ENCODE data around the gene CDK5.
"Not testable (repeated sequence)": the region's sequence is repeated elsewhere in the genome, so short reads cannot be mapped to it uniquely, and the experiment has no call there.

The CDK5 gene

DNA sequence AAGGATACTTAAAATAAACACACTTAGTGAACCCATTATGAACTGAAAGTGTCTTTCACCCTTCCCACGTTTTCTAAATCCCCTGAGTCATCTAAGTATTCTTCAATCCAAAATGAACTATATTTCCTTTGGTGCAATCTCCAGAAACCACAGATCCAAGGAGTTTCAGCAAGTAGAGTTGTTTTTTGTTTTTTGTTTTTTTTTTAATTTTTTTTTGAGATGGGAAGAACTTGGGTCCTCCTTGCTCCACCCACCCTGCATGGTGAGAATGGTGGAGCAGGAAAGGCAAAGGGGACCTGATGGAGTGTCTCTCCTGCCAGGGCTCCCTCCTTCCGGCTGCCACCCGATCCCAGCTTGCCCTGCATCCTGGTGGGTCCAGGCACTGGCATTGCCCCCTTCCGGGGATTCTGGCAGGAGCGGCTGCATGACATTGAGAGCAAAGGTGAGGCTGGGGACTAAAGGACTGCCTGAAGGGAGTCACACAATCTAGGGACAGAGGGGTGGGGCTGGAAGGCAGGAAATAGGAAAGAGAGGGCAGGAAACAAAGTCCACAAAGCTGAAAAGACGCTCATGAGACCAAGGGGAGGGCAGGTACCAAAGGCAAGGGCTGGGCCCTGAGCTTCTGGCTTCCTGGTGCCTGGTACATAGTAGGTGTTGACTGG, 45.5 kb downstream of the CDK5 start:
- TF ChIP-seq, protein P1, sequence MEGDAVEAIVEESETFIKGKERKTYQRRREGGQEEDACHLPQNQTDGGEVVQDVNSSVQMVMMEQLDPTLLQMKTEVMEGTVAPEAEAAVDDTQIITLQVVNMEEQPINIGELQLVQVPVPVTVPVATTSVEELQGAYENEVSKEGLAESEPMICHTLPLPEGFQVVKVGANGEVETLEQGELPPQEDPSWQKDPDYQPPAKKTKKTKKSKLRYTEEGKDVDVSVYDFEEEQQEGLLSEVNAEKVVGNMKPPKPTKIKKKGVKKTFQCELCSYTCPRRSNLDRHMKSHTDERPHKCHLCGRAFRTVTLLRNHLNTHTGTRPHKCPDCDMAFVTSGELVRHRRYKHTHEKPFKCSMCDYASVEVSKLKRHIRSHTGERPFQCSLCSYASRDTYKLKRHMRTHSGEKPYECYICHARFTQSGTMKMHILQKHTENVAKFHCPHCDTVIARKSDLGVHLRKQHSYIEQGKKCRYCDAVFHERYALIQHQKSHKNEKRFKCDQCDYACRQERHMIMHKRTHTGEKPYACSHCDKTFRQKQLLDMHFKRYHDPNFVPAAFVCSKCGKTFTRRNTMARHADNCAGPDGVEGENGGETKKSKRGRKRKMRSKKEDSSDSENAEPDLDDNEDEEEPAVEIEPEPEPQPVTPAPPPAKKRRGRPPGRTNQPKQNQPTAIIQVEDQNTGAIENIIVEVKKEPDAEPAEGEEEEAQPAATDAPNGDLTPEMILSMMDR (conservative IDR thresholded peaks at IDR 0.05), result no peak
- H3K27ac ChIP-seq, result no peak overlapping the region

DNA sequence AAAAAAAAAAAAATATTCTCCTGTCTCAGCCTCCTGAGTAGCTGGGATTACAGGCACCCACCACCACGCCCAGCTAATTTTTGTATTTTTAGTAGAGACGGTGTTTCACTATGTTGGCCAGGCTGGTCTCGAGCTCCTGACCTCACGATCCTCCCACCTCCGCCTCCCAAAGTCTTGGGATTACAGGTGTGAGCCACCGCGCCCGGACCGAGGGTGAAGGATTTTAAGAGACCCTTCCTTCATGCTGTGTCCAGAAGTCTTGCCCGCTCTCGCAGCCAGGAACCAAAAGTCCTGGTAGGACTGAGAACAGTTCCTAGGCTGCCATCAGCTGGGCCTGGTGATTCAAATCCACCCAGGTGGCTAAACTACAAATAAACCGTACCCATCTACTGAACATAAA, 46.1 kb downstream of the CDK5 start:
- not testable (repeated sequence) for H3K27ac ChIP-seq

- no peak overlapping the region for H3K27ac ChIP-seq
Observed at GRCh38 chr7:151011097-151011409, 46.6 kb downstream of the CDK5 start.

DNA sequence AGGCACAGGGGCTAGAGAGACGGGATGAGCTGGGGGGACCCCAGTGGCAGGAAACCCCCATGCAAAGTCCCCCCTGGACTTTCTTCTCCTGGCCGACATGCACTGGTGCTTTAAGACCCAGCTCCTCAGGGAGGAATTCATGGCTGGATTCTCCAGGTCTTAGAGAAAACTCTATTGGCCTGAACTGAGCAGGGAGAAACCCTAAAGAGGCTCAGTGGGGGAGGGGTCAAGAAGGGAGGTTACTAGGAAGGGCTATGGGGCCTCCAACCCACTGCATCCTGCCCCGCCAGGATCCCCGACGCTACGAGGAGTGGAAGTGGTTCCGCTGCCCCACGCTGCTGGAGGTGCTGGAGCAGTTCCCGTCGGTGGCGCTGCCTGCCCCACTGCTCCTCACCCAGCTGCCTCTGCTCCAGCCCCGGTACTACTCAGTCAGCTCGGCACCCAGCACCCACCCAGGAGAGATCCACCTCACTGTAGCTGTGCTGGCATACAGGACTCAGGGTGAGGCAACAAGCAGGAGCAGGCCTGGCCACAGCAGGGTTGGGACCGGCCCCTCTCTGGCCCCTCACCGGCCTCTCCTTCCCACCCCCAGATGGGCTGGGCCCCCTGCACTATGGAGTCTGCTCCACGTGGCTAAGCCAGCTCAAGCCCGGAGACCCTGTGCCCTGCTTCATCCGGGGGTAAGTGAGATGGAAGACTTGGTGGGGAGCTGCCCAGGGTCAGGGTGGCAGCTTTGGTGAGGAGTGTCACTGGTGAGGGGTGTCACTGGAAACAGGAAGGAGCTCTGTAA, 47.2 kb downstream of the CDK5 start:
- H3K27ac ChIP-seq, result no peak overlapping the region

More at GRCh38 chr7:151011097-151011409, 46.6 kb downstream of the CDK5 start:
- TF ChIP-seq, protein P1 (conservative IDR thresholded peaks at IDR 0.05), result no peak

GRCh38 chr7:151010037-151010306, 47.7 kb downstream of the CDK5 start:
- TF ChIP-seq, protein P1 (conservative IDR thresholded peaks at IDR 0.05), result no peak
- no peak overlapping the region for H3K27ac ChIP-seq

More for the DNA sequence above, 47.2 kb downstream of the CDK5 start:
- TF ChIP-seq, protein P1 (conservative IDR thresholded peaks at IDR 0.05), result no peak

- H3K27ac ChIP-seq, result no peak overlapping the region
- TF ChIP-seq, protein P1 (conservative IDR thresholded peaks at IDR 0.05), result no peak
Observed at GRCh38 chr7:151009327-151010036, 48.2 kb downstream of the CDK5 start.

DNA sequence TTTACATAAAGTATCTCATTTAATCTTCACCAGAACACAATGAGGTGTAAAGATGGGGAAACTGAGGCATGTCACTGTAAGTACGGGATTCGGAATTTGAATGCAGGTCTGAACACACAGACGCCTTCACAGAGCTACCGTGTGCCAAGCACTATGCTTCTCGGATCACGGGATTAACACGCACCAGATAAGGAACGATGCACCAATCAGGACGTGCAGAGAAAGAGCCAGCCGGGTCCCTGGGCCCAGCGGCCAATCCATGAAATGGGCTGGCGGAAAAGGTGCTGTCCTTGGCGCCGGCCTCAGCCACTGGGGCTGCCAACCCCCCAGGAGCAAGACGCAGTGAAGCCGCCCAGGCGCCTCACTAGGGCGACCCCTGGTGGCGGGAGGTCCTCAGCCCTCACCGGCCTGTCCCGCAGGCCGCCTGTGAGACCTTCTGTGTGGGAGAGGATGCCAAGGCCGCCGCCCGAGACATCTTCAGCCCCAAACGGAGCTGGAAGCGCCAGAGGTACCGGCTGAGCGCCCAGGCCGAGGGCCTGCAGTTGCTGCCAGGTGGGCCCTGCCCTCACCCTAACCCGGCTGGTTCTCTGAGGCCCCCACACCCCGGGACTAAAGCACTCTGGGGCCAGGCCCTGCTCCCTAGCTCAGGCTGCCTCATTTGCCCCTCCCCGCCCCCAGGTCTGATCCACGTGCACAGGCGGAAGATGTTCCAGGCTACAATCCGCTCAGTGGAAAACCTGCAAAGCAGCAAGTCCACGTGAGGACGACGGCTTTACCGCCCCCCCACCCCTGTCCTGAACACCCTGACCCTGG, 49.0 kb downstream of the CDK5 start:
- TF ChIP-seq, protein P1 (conservative IDR thresholded peaks at IDR 0.05), result peak; percentile 46
- no peak overlapping the region for H3K27ac ChIP-seq
